Measurements from ENCODE around the gene DISC1.

Gene DISC1

GRCh38 chr1:231583376-231583775 lies 43.2 kb upstream of the DISC1 start:
- no peak overlapping the region for H2BK5ac ChIP-seq (ENCODE audit: low read length)
- H3K4me1 ChIP-seq (ENCODE audit: control insufficient read depth in 2 of 2, insufficient read depth in 1 of 2, low read depth in 1 of 2, low read length in 2 of 2), result no peaks in the 10 kb centered on the region
- H2BK12ac ChIP-seq (ENCODE audit: low read length), result no peak overlapping the region
- no peak overlapping the region for H2AK5ac ChIP-seq (ENCODE audit: low read depth, low read length)
- no peaks in the 10 kb centered on the region for H3K79me1 ChIP-seq (ENCODE audit: low read depth, low read length)
- WGBS, 2 donors (ENCODE audit: extremely low coverage in 2 of 2, insufficient read length in 2 of 2, insufficient replicate concordance in 1 of 2), result no CpG with 5 or more reads among the region's 6 CpGs
- no peak overlapping the region for H3K4me3 ChIP-seq (ENCODE audit: low read length in 2 of 2)
- H3K14ac ChIP-seq (ENCODE audit: low read length), result no peak overlapping the region
- no peaks in the 10 kb centered on the region for H3K9me3 ChIP-seq (replicated peaks in 1 of 2; ENCODE audit: control insufficient read depth in 2 of 2, insufficient read depth in 1 of 2, low read depth in 1 of 2, low read length in 2 of 2)
- H3K9ac ChIP-seq (ENCODE audit: low read depth, low read length, poor library complexity), result no peak overlapping the region
- H3K36me3 ChIP-seq (replicated peaks in 1 of 2; ENCODE audit: control insufficient read depth in 2 of 2, insufficient read depth in 2 of 2, low read length in 2 of 2), result no peaks in the 10 kb centered on the region
- no peak overlapping the region for H4K8ac ChIP-seq (ENCODE audit: low read depth, low read length)
- no peak overlapping the region for H4K91ac ChIP-seq (ENCODE audit: low read depth, low read length, poor library complexity)
- no peak overlapping the region for H3K27ac ChIP-seq (replicated peaks; ENCODE audit: low read length)
- H2BK120ac ChIP-seq (ENCODE audit: low read depth, low read length), result no peak overlapping the region
- no peaks in the 10 kb centered on the region for H3K27me3 ChIP-seq (ENCODE audit: control insufficient read depth in 3 of 3, insufficient read depth in 3 of 3, low read depth in 1 of 3, low read length in 3 of 3)
- no peak overlapping the region for H2AFZ ChIP-seq (ENCODE audit: low read length)
- no peak overlapping the region for H3K4ac ChIP-seq (ENCODE audit: low read length)
- H3K4me2 ChIP-seq (ENCODE audit: insufficient read depth, low read length, poor library complexity, severe bottlenecking), result no peak overlapping the region
- H3K23ac ChIP-seq (ENCODE audit: low read depth, low read length, poor library complexity), result no peak overlapping the region
- H2BK15ac ChIP-seq (ENCODE audit: low read length), result no peak overlapping the region
- no peak for DNase-seq (ENCODE audit: low spot score)
- H3K18ac ChIP-seq (ENCODE audit: low read length), result no peak overlapping the region

- H2BK120ac ChIP-seq (ENCODE audit: low read depth, low read length), result no peak overlapping the region
- H3K9ac ChIP-seq (ENCODE audit: low read depth, low read length, poor library complexity), result no peak overlapping the region
- no peak overlapping the region for H3K14ac ChIP-seq (ENCODE audit: low read length)
- peak overlapping the region; percentile 34 for H2AFZ ChIP-seq (ENCODE audit: low read length)
- no peak overlapping the region for H4K8ac ChIP-seq (ENCODE audit: low read depth, low read length)
- H3K27ac ChIP-seq (replicated peaks; ENCODE audit: low read length), result no peak overlapping the region
- WGBS, 2 donors (ENCODE audit: extremely low coverage in 2 of 2, insufficient read length in 2 of 2, insufficient replicate concordance in 1 of 2), result 100% methylated on average over 1 of the region's 3 CpGs; no CpG with 5 or more reads in 1 of the 2 donors
- H3K27me3 ChIP-seq (ENCODE audit: control insufficient read depth in 3 of 3, insufficient read depth in 3 of 3, low read depth in 1 of 3, low read length in 3 of 3), result no peaks in the 10 kb centered on the region
- H2BK15ac ChIP-seq (ENCODE audit: low read length), result no peak overlapping the region
- H3K79me1 ChIP-seq (ENCODE audit: low read depth, low read length), result no peaks in the 10 kb centered on the region
- no peak overlapping the region for H3K4ac ChIP-seq (ENCODE audit: low read length)
- H2BK5ac ChIP-seq (ENCODE audit: low read length), result no peak overlapping the region
- no peak overlapping the region for H4K91ac ChIP-seq (ENCODE audit: low read depth, low read length, poor library complexity)
- no peak overlapping the region for H2BK12ac ChIP-seq (ENCODE audit: low read length)
- no peak for DNase-seq (ENCODE audit: low spot score)
- H3K4me2 ChIP-seq (ENCODE audit: insufficient read depth, low read length, poor library complexity, severe bottlenecking), result no peak overlapping the region
- no peaks in the 10 kb centered on the region for H3K36me3 ChIP-seq (replicated peaks in 1 of 2; ENCODE audit: control insufficient read depth in 2 of 2, insufficient read depth in 2 of 2, low read length in 2 of 2)
- no peak overlapping the region for H2AK5ac ChIP-seq (ENCODE audit: low read depth, low read length)
- no peak overlapping the region for H3K23ac ChIP-seq (ENCODE audit: low read depth, low read length, poor library complexity)
- no peak overlapping the region for H3K4me3 ChIP-seq (ENCODE audit: low read length in 2 of 2)
- H3K18ac ChIP-seq (ENCODE audit: low read length), result no peak overlapping the region
- H3K4me1 ChIP-seq (ENCODE audit: control insufficient read depth in 2 of 2, insufficient read depth in 1 of 2, low read depth in 1 of 2, low read length in 2 of 2), result no peaks in the 10 kb centered on the region
- no peaks in the 10 kb centered on the region for H3K9me3 ChIP-seq (replicated peaks in 1 of 2; ENCODE audit: control insufficient read depth in 2 of 2, insufficient read depth in 1 of 2, low read depth in 1 of 2, low read length in 2 of 2)
Measured at GRCh38 chr1:231584117-231584516, 42.5 kb upstream of the DISC1 start.

GRCh38 chr1:231584921-231585320 lies 41.7 kb upstream of the DISC1 start:
- Histone ChIP-seq H4K91ac (ENCODE audit: low read depth, low read length, poor library complexity) (no peak overlapping the region), H3K4me1 (ENCODE audit: control insufficient read depth in 2 of 2, insufficient read depth in 1 of 2, low read depth in 1 of 2, low read length in 2 of 2) (no peaks in the 10 kb centered on the region), H4K8ac (ENCODE audit: low read depth, low read length) (no peak overlapping the region), H2AK5ac (ENCODE audit: low read depth, low read length) (no peak overlapping the region), H3K23ac (ENCODE audit: low read depth, low read length, poor library complexity) (no peak overlapping the region), H2BK5ac (ENCODE audit: low read length) (no peak overlapping the region), H3K4me3 (ENCODE audit: low read length in 2 of 2) (no peak overlapping the region), H3K4me2 (ENCODE audit: insufficient read depth, low read length, poor library complexity, severe bottlenecking) (no peak overlapping the region), H3K36me3 (replicated peaks in 1 of 2; ENCODE audit: control insufficient read depth in 2 of 2, insufficient read depth in 2 of 2, low read length in 2 of 2) (no peaks in the 10 kb centered on the region), H2AFZ (ENCODE audit: low read length) (no peak overlapping the region), H3K27me3 (ENCODE audit: control insufficient read depth in 3 of 3, insufficient read depth in 3 of 3, low read depth in 1 of 3, low read length in 3 of 3) (no peaks in the 10 kb centered on the region), H3K79me1 (ENCODE audit: low read depth, low read length) (no peaks in the 10 kb centered on the region), H3K14ac (ENCODE audit: low read length) (no peak overlapping the region), H3K27ac (replicated peaks; ENCODE audit: low read length) (no peak overlapping the region), H2BK120ac (ENCODE audit: low read depth, low read length) (no peak overlapping the region), H3K9me3 (replicated peaks in 1 of 2; ENCODE audit: control insufficient read depth in 2 of 2, insufficient read depth in 1 of 2, low read depth in 1 of 2, low read length in 2 of 2) (no peaks in the 10 kb centered on the region), H2BK12ac (ENCODE audit: low read length) (no peak overlapping the region), H3K4ac (ENCODE audit: low read length) (no peak overlapping the region), H3K18ac (ENCODE audit: low read length) (no peak overlapping the region), H2BK15ac (ENCODE audit: low read length) (no peak overlapping the region), H3K9ac (ENCODE audit: low read depth, low read length, poor library complexity) (no peak overlapping the region)
- no peak for DNase-seq (ENCODE audit: low spot score)
- WGBS, 2 donors (ENCODE audit: extremely low coverage in 2 of 2, insufficient read length in 2 of 2, insufficient replicate concordance in 1 of 2), result no CpG with 5 or more reads among the region's 5 CpGs

GRCh38 chr1:231590453-231591198 lies 36.0 kb upstream of the DISC1 start:
- Histone ChIP-seq H3K18ac (ENCODE audit: low read length) (no peak overlapping the region), H3K4ac (ENCODE audit: low read length) (no peak overlapping the region), H2AFZ (ENCODE audit: low read length) (no peak overlapping the region), H2AK5ac (ENCODE audit: low read depth, low read length) (no peak overlapping the region), H3K27ac (replicated peaks; ENCODE audit: low read length) (no peak overlapping the region), H3K79me1 (ENCODE audit: low read depth, low read length) (no peaks in the 10 kb centered on the region), H2BK120ac (ENCODE audit: low read depth, low read length) (no peak overlapping the region), H3K14ac (ENCODE audit: low read length) (no peak overlapping the region), H3K4me1 (ENCODE audit: control insufficient read depth in 2 of 2, insufficient read depth in 1 of 2, low read depth in 1 of 2, low read length in 2 of 2) (no peaks in the 10 kb centered on the region), H3K9ac (ENCODE audit: low read depth, low read length, poor library complexity) (no peak overlapping the region), H4K8ac (ENCODE audit: low read depth, low read length) (no peak overlapping the region), H3K36me3 (replicated peaks in 1 of 2; ENCODE audit: control insufficient read depth in 2 of 2, insufficient read depth in 2 of 2, low read length in 2 of 2) (no peaks in the 10 kb centered on the region), H3K23ac (ENCODE audit: low read depth, low read length, poor library complexity) (no peak overlapping the region), H4K91ac (ENCODE audit: low read depth, low read length, poor library complexity) (no peak overlapping the region), H3K9me3 (replicated peaks in 1 of 2; ENCODE audit: control insufficient read depth in 2 of 2, insufficient read depth in 1 of 2, low read depth in 1 of 2, low read length in 2 of 2) (no peaks in the 10 kb centered on the region), H2BK15ac (ENCODE audit: low read length) (no peak overlapping the region), H2BK5ac (ENCODE audit: low read length) (no peak overlapping the region), H3K27me3 (ENCODE audit: control insufficient read depth in 3 of 3, insufficient read depth in 3 of 3, low read depth in 1 of 3, low read length in 3 of 3) (no peaks in the 10 kb centered on the region), H3K4me3 (ENCODE audit: low read length in 2 of 2) (no peak overlapping the region), H3K4me2 (ENCODE audit: insufficient read depth, low read length, poor library complexity, severe bottlenecking) (no peak overlapping the region), H2BK12ac (ENCODE audit: low read length) (no peak overlapping the region)
- WGBS, 2 donors (ENCODE audit: extremely low coverage in 2 of 2, insufficient read length in 2 of 2, insufficient replicate concordance in 1 of 2), result no CpG with 5 or more reads among the region's 12 CpGs
- peak; percentile 14 for DNase-seq (ENCODE audit: low spot score)

Measured in neuronal stem cell (in vitro differentiated cells).